T-cell (primary cell): Measurements from ENCODE around the gene CEP250. TPM values are rescaled to one million over a fixed set of nuclear protein-coding genes. Genes with fewer than 3 reads are reported as not detected.
A peak's percentile ranks its signal among the peaks of the same experiment; 100 is the strongest.

ENCODE experiments used
- ATAC-seq, 4 experiments: fragments of 200-7000 bp in 3 of 4; fragments of 150-1000 bp in 1 of 4; cut with Tn5 transposase; replicated peaks in 1 of 4; 1 replicate in 3 of 4; 2 replicates in 1 of 4; pipeline ENCODE4 v1.10.0; 2021; ENCODE audit warnings: moderate library complexity in 3 of 4, mild to moderate bottlenecking in 2 of 4, moderate number of reproducible peaks in 1 of 4
- CTCF ChIA-PET, 2 donors: fragments of 300-600 bp; sonication (Branson Sonifier 250); formaldehyde crosslinking; loops; one replicate each; lab custom pipeline; 2022; ENCODE audit warnings: antibody characterized with exemption in 2 of 2; lab: Charles Lee
- POLR2A ChIA-PET, 2 donors: fragments of 300-600 bp; sonication (Branson Sonifier 250); formaldehyde crosslinking; loops; one replicate each; lab custom pipeline; 2022; ENCODE audit warnings: antibody characterized with exemption in 2 of 2; lab: Charles Lee
- DNase-seq, 35 experiments: peaks; one replicate each; pipeline versions ENCODE4 v3.0.0 to v3.0.0-alpha.2; 2013 to 2023
- H3K27ac ChIP-seq: one replicate; pipeline ENCODE4 v1.5.1; 2013; ENCODE audit warnings: low read length
- H3K27me3 ChIP-seq, 2 experiments: replicated peaks in 1 of 2; 1 replicate in 1 of 2; 2 replicates in 1 of 2; pipeline versions ENCODE4 v1.6.1 to v1.7.0; 2013; ENCODE audit warnings: low read length in 1 of 2, mixed read lengths in 1 of 2; ENCODE audit not compliant: control insufficient read depth in 2 of 2, insufficient read depth in 2 of 2; ENCODE audit errors: extremely low read depth in 1 of 2
- H3K36me3 ChIP-seq, 2 donors: 1 replicate in 1 of 2; 2 replicates in 1 of 2; pipeline versions ENCODE4 v1.6.1 to v1.7.0; 2013; ENCODE audit warnings: low read length in 1 of 2; ENCODE audit not compliant: control insufficient read depth in 2 of 2, insufficient read depth in 1 of 2; ENCODE audit errors: extremely low read depth in 1 of 2
- H3K4me1 ChIP-seq, 2 experiments: 1 replicate in 1 of 2; 2 replicates in 1 of 2; pipeline versions ENCODE4 v1.6.1 to v1.7.0; 2013; ENCODE audit warnings: low read length in 2 of 2, mixed read lengths in 1 of 2; ENCODE audit not compliant: insufficient read depth in 2 of 2, control insufficient read depth in 1 of 2; ENCODE audit errors: extremely low read depth in 1 of 2
- H3K4me3 ChIP-seq, 2 donors: 1 replicate in 1 of 2; 2 replicates in 1 of 2; pipeline versions ENCODE4 v1.5.1 to v1.7.0; 2013; ENCODE audit warnings: mild to moderate bottlenecking in 2 of 2, low read length in 1 of 2, moderate library complexity in 1 of 2; ENCODE audit not compliant: control insufficient read depth in 1 of 2; ENCODE audit errors: extremely low read depth in 1 of 2
- H3K9me3 ChIP-seq: 2 replicates; pipeline ENCODE4 v1.7.0; 2013
- H3K27ac Mint-ChIP-seq, 2 donors: one replicate each; pipeline ENCODE4 v1.8.0; 2020 to 2021; ENCODE audit warnings: mild to moderate bottlenecking in 2 of 2, mixed read lengths in 2 of 2
- H3K27me3 Mint-ChIP-seq, 2 donors: one replicate each; pipeline ENCODE4 v1.8.0; 2021 to 2022; ENCODE audit warnings: mixed read lengths in 2 of 2
- H3K36me3 Mint-ChIP-seq: one replicate; pipeline ENCODE4 v1.8.0; 2021; ENCODE audit warnings: mixed read lengths
- H3K4me1 Mint-ChIP-seq, 3 donors: one replicate each; pipeline ENCODE4 v1.8.0; 2020 to 2022; ENCODE audit warnings: mixed read lengths in 3 of 3, mild to moderate bottlenecking in 1 of 3
- H3K4me3 Mint-ChIP-seq, 3 donors: one replicate each; pipeline ENCODE4 v1.8.0; 2020 to 2022; ENCODE audit warnings: mild to moderate bottlenecking in 3 of 3, mixed read lengths in 3 of 3, moderate library complexity in 3 of 3
- H3K9me3 Mint-ChIP-seq, 3 donors: one replicate each; pipeline ENCODE4 v1.8.0; 2020 to 2022; ENCODE audit warnings: mixed read lengths in 3 of 3
- WGBS: methylation state at CpG from one replicate; pipeline ENCODE4 v1.1.5; 2013; ENCODE audit warnings: missing lambda C conversion rate; ENCODE audit not compliant: insufficient coverage; 5-methylcytosine and 5-hydroxymethylcytosine counted together
- total RNA-seq, 35 experiments: library from RNA in 6 of 35; stranded (reverse) in 6 of 35; fragments of 120-200 nt in 1 of 35; gene quantifications; one replicate each; pipeline versions ENCODE4 v1.2.1 to v1.2.4 and lab custom pipeline; 2013 to 2026

The CEP250 gene
- total RNA-seq, 5 donors from 2014 or later (not counting 1 experiment from before 2014, with no cell fraction given) = 45.7 to 70.7 (median 67.4) TPM

GRCh38 chr20:35443003-35443402 lies 12.4 kb upstream of the CEP250 start:
- Mint-ChIP-seq H3K36me3 (no peaks in the 10 kb centered on the region), H3K4me1 (peaks cover 4 to 9% (median 6%) of the 10 kb centered on the region in 3 donors), H3K27ac (no peak overlapping the region), H3K9me3 (no peaks in the 10 kb centered on the region), H3K4me3 (no peak overlapping the region), H3K27me3 (peaks cover 8 to 9% of the 10 kb centered on the region in 2 donors)
- Histone ChIP-seq H3K27me3 (peaks cover 0 to 46% of the 10 kb centered on the region in 2 experiments), H3K4me1 (peaks cover 0 to 11% of the 10 kb centered on the region in 2 experiments), H3K9me3 (no peaks in the 10 kb centered on the region), H3K27ac (no peak overlapping the region), H3K4me3 (no peak overlapping the region), H3K36me3 (no peaks in the 10 kb centered on the region)
- no peak for ATAC-seq
- 49% methylated on average over 3 of the region's 6 CpGs for WGBS
- POLR2A ChIA-PET = no interaction called here
- CTCF ChIA-PET = interaction anchor here in 1 of 2 donors (0.7 kb wide), 1 partner anchor 405 kb away, joined by 5 read pairs; no protein-coding TSS in a partner anchor
- no peak for DNase-seq

- Histone ChIP-seq H3K9me3 (no peaks in the 10 kb centered on the region), H3K36me3 (no peaks in the 10 kb centered on the region), H3K27ac (no peak overlapping the region), H3K27me3 (peaks cover 0 to 47% of the 10 kb centered on the region in 2 experiments), H3K4me3 (no peak overlapping the region), H3K4me1 (peaks cover 0 to 7% of the 10 kb centered on the region in 2 experiments)
- no peaks in the 10 kb centered on the region for H3K9me3 Mint-ChIP-seq
- no peaks in the 10 kb centered on the region for H3K36me3 Mint-ChIP-seq
- H3K4me1 Mint-ChIP-seq = peaks cover 4 to 9% (median 6%) of the 10 kb centered on the region in 3 donors
- DNase-seq = no peak
- peaks cover 8 to 9% of the 10 kb centered on the region in 2 donors for H3K27me3 Mint-ChIP-seq
- H3K27ac Mint-ChIP-seq = no peak overlapping the region
- POLR2A ChIA-PET = no interaction called here
- no peak overlapping the region for H3K4me3 Mint-ChIP-seq
- no peak for ATAC-seq
- CTCF ChIA-PET = interaction anchor here in 1 of 2 donors (0.9 kb wide), 2 partner anchors 9 to 11 kb away, joined by 3 to 5 read pairs; partner anchors contain the start of gene CEP250
- 73% methylated on average over 2 of the region's 2 CpGs for WGBS
Measured at GRCh38 chr20:35444226-35444625, 11.2 kb upstream of the CEP250 start.

- Histone ChIP-seq H3K4me1 (peaks cover 0 to 3% of the 10 kb centered on the region in 2 experiments), H3K27me3 (peaks cover 0 to 37% of the 10 kb centered on the region in 2 experiments), H3K9me3 (no peaks in the 10 kb centered on the region), H3K4me3 (peak overlapping the region in 1 of 2 donors; percentile 31), H3K36me3 (no peaks in the 10 kb centered on the region), H3K27ac (no peak overlapping the region)
- Mint-ChIP-seq H3K4me1 (peaks cover 0 to 7% (median 6%) of the 10 kb centered on the region in 3 donors), H3K27me3 (peaks cover 2 to 4% of the 10 kb centered on the region in 2 donors), H3K36me3 (no peaks in the 10 kb centered on the region), H3K4me3 (peak overlapping the region; percentile 71 to 84 (median 72)), H3K27ac (no peak overlapping the region), H3K9me3 (no peaks in the 10 kb centered on the region)
- CTCF ChIA-PET = interaction anchor here (0.6 to 1.9 kb wide), 6 partner anchors 8 to 430 kb away, joined by 3 to 9 read pairs (median 4); partner anchors contain the start of gene CEP250 (in 1 of the 2)
- no CpG with 5 or more reads among the region's 11 CpGs for WGBS
- ATAC-seq (peak in 3 of 4 experiments; percentile 22 to 54 (median 34)), DNase-seq (no peak)
- POLR2A ChIA-PET = interaction anchor here in 1 of 2 donors (0.5 kb wide), 1 partner anchor 954 kb away, joined by 5 read pairs; no protein-coding TSS in a partner anchor
Measured at GRCh38 chr20:35446356-35447078, 8.9 kb upstream of the CEP250 start.

- Histone ChIP-seq H3K27ac (no peak overlapping the region), H3K4me3 (peak overlapping the region in 1 of 2 donors; percentile 31), H3K27me3 (peaks cover 0 to 30% of the 10 kb centered on the region in 2 experiments), H3K4me1 (peaks cover 0 to 3% of the 10 kb centered on the region in 2 experiments), H3K9me3 (no peaks in the 10 kb centered on the region), H3K36me3 (no peaks in the 10 kb centered on the region)
- H3K27ac Mint-ChIP-seq = no peak overlapping the region
- no peaks in the 10 kb centered on the region for H3K36me3 Mint-ChIP-seq
- peaks cover 2 to 4% of the 10 kb centered on the region in 2 donors for H3K27me3 Mint-ChIP-seq
- H3K4me3 Mint-ChIP-seq = peak overlapping the region; percentile 72 to 86 (median 84)
- H3K9me3 Mint-ChIP-seq = no peaks in the 10 kb centered on the region
- H3K4me1 Mint-ChIP-seq = peaks cover 0 to 7% (median 6%) of the 10 kb centered on the region in 3 donors
- CTCF ChIA-PET = interaction anchor here (0.6 to 1.9 kb wide), 10 partner anchors 8 to 144 kb away, joined by 3 to 6 read pairs (median 4); partner anchors contain the start of gene CEP250 (in 1 of the 2)
- WGBS = 0% methylated on average over 2 of the region's 11 CpGs
- ATAC-seq = peak; percentile 95 to 99 (median 97)
- POLR2A ChIA-PET = interaction anchor here in 1 of 2 donors (0.5 kb wide), 1 partner anchor 955 kb away, joined by 5 read pairs; no protein-coding TSS in a partner anchor
- peak; percentile 59 to 92 (median 83) for DNase-seq
Measured at GRCh38 chr20:35447082-35447789, 8.2 kb upstream of the CEP250 start.

GRCh38 chr20:35448788-35449373 lies 6.5 kb upstream of the CEP250 start:
- Mint-ChIP-seq H3K4me3 (no peak overlapping the region), H3K9me3 (no peaks in the 10 kb centered on the region), H3K27me3 (peaks cover 2 to 4% of the 10 kb centered on the region in 2 donors), H3K36me3 (no peaks in the 10 kb centered on the region), H3K4me1 (peaks cover 0 to 12% (median 11%) of the 10 kb centered on the region in 3 donors), H3K27ac (no peak overlapping the region)
- 83% methylated on average over 4 of the region's 5 CpGs for WGBS
- no peak overlapping the region for H3K4me3 ChIP-seq
- no peaks in the 10 kb centered on the region for H3K36me3 ChIP-seq
- peaks cover 0 to 15% of the 10 kb centered on the region in 2 experiments for H3K27me3 ChIP-seq
- CTCF ChIA-PET = interaction anchor here (0.6 to 0.7 kb wide), 4 partner anchors 9 to 1008 kb away, joined by 3 to 4 read pairs (median 3); no protein-coding TSS in a partner anchor
- H3K4me1 ChIP-seq = peaks cover 0 to 5% of the 10 kb centered on the region in 2 experiments
- H3K27ac ChIP-seq = no peak overlapping the region
- POLR2A ChIA-PET = interaction anchor here in 1 of 2 donors (0.7 kb wide), 1 partner anchor 1192 kb away, joined by 3 read pairs; no protein-coding TSS in a partner anchor
- H3K9me3 ChIP-seq = no peaks in the 10 kb centered on the region
- ATAC-seq = no peak
- DNase-seq = no peak
